HL-60 (cell line): Measurements from ENCODE around the gene SFTPA1.

Source experiments
- CTCF ChIP-seq: IDR thresholded peaks from one replicate; pipeline ENCODE4 v1.5.1; 2011; ENCODE audit warnings: low read length, control low read depth, inconsistent platforms; ENCODE audit not compliant: insufficient read depth
- REST ChIP-seq: IDR thresholded peaks from 2 replicates; pipeline ENCODE4 v1.6.1; 2012; ENCODE audit warnings: low read depth; ENCODE audit not compliant: insufficient replicate concordance
- SPI1 ChIP-seq: IDR thresholded peaks from 2 replicates; pipeline ENCODE4 v1.6.1; 2012; ENCODE audit warnings: low read depth, mild to moderate bottlenecking, borderline replicate concordance

GRCh38 chr10:79595510-79595909 lies 15.2 kb upstream of the SFTPA1 start:
- TF ChIP-seq CTCF (no peak), SPI1 (no peak), REST (no peak)
